ENCODE data around the gene SHC4.

The SHC4 gene

DNA sequence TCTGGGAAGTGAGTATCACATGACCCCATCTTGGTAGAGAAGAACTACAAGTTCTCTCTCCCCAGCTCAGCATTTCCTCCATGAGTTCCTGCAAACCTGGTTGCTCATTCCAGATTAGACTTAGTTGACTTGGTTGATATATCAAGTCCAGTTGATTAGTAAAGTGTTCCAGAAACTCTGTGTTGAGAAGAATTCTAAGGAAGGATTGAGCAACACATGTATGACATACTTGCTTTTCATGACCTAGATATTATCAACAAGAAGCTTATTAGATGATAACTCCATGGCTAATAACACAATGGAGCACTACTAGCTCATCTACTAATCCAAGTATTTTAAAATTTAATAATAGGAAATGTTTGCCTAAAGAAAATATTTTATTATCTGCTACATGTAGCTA, 92.2 kb downstream of the SHC4 start:
- no peak for TF ChIP-seq ZFX (IDR thresholded peaks at IDR 0.05)
- TF ChIP-seq, protein P1, sequence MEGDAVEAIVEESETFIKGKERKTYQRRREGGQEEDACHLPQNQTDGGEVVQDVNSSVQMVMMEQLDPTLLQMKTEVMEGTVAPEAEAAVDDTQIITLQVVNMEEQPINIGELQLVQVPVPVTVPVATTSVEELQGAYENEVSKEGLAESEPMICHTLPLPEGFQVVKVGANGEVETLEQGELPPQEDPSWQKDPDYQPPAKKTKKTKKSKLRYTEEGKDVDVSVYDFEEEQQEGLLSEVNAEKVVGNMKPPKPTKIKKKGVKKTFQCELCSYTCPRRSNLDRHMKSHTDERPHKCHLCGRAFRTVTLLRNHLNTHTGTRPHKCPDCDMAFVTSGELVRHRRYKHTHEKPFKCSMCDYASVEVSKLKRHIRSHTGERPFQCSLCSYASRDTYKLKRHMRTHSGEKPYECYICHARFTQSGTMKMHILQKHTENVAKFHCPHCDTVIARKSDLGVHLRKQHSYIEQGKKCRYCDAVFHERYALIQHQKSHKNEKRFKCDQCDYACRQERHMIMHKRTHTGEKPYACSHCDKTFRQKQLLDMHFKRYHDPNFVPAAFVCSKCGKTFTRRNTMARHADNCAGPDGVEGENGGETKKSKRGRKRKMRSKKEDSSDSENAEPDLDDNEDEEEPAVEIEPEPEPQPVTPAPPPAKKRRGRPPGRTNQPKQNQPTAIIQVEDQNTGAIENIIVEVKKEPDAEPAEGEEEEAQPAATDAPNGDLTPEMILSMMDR (conservative IDR thresholded peaks at IDR 0.05): no peak
- no peak overlapping the region for H3K27ac ChIP-seq

DNA sequence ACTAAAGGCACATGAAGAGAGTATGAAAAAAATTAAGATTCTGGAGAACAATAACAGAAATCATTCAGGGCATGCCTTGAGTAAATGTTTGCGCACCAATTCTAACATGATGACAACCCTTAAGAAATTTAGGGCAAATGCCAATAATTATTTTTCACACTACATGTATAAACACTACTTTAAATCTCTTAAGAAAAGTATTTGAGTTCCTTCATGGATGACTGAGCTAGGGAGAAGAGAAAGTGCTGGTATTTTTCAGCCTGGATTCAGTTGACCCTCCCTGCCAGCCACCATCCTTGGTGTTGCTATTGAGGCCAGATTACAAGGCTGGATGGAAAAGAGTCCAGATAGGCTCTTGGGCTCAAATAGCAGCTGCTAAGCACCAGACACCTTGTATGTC, 93.8 kb downstream of the SHC4 start:
- H3K27ac ChIP-seq: no peak overlapping the region

GRCh38 chr15:48868536-48868935, 95.2 kb downstream of the SHC4 start:
- TF ChIP-seq ZFX (IDR thresholded peaks at IDR 0.05): no peak
- TF ChIP-seq, protein P1 (conservative IDR thresholded peaks at IDR 0.05): no peak
- H3K27ac ChIP-seq: no peak overlapping the region

More for the DNA sequence above, 93.8 kb downstream of the SHC4 start:
- no peak for TF ChIP-seq ZFX (IDR thresholded peaks at IDR 0.05)
- TF ChIP-seq, protein P1 (conservative IDR thresholded peaks at IDR 0.05): no peak

DNA sequence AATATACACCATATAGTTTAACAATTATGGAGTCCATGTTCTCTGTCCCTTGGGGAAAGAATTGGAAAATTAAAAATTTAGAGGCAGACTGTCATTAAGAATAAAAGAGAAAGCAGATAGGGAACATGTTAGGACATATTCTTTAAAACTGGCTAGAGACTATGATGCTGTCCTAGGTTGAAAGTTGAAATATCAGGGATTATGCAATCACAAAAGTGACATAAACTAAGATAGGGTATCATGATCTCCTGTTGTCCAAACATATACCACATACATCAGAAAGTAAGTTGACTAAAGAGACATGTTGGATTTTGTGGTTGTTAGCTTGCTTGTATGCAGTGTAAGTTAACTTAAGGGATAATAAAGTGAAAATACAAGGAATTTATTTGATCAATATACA, 95.7 kb downstream of the SHC4 start:
- no peak for TF ChIP-seq ZFX (IDR thresholded peaks at IDR 0.05)
- TF ChIP-seq, protein P1 (conservative IDR thresholded peaks at IDR 0.05): no peak
- no peak overlapping the region for H3K27ac ChIP-seq

DNA sequence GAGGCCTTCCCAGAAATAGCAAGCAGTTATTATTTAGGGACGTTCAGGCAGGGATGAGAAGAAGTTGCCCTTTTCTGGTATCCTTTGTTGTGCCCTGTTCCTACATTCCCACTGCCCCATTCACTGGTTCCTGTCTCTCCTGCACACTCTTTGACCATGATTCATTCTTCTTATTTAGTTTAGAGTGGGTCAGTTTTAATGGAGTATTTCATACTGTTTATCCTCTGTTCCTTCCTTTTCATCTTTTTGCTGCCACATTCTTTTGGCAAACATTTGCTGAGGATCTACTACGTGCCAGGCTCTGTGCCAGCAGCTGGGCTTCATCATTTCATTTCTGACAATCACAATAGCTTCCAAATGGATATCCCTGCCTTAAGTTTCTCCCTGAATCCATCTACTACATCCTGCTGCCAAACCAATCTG, 97.6 kb downstream of the SHC4 start:
- TF ChIP-seq ZFX (IDR thresholded peaks at IDR 0.05): no peak
- TF ChIP-seq, protein P1 (conservative IDR thresholded peaks at IDR 0.05): no peak
- no peak overlapping the region for H3K27ac ChIP-seq

DNA sequence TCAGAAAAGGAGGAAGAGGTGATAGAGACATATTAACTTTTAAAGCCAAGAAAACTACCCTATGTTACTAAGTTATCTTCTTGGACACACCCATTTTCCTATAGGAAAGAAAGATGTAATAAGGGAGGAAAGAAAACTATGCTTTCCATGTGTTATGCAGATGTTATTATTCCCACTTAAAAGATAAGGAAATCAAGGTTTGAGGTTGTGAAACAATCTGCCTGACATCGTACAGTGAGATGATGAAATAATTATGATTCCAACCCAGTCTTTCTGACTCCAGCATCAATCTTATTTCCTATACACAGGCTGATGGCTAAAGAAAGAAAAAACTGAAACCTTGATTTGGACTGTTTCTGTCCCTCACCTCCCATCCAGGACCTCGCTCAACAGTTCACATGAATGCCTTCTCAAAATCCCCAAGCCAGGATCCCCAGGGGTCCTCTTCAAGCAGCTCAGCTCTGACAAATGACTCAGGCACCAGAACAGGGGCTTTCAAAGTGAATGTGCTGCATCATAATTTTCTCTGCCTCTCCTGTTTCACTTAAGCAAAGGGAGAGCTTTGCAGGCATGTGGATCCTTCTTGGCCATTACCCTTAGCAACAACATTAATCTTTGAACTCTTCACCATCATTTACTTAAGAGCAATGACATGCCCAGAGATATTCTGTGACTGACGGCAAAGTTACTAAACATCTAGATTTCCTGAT, 98.2 kb downstream of the SHC4 start:
- no peak overlapping the region for H3K27ac ChIP-seq
- TF ChIP-seq, protein P1 (conservative IDR thresholded peaks at IDR 0.05): no peak
- no peak for TF ChIP-seq ZFX (IDR thresholded peaks at IDR 0.05)

DNA sequence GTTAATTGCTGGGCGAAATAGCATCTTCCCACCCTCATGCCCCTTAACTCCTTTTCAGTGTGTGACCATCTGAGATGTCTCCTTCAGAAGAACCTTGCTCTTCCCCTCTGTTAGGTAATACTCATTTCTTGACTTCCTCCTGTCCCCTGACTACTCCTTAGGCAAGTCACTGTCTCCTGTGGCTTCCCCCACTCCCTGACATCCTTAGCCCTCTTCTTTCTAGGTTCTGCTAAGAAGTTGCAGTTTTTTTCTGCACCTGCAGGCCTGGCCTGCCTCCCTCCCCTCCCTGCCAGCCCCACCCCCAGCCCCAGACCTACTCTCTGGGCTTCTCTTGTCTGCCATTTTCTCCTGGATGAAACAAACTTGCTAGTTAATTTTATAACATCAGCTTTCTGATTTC, 101.0 kb downstream of the SHC4 start:
- no peak overlapping the region for H3K27ac ChIP-seq
- TF ChIP-seq, protein P1 (conservative IDR thresholded peaks at IDR 0.05): no peak
- no peak for TF ChIP-seq ZFX (IDR thresholded peaks at IDR 0.05)

Measured in C4-2B (cell line).